Hematopoietic multipotent progenitor cell treated with erythropoietin and hydrocortisone succinate and interleukin-3 and kit ligand, for 6 days (in vitro differentiated cells): ENCODE data around the gene PTPRCAP.

Experiments used
- DNase-seq: peaks from one replicate; pipeline ENCODE4 v3.0.0-alpha.2; 2015

Gene PTPRCAP

GRCh38 chr11:67423466-67423865 lies 14.0 kb downstream of the PTPRCAP start:
- no peak for DNase-seq

- DNase-seq: no peak
These were observed 14.6 kb downstream of the PTPRCAP start for GRCh38 chr11:67422891-67423290.

- DNase-seq: no peak
These were observed 16.0 kb downstream of the PTPRCAP start for GRCh38 chr11:67421430-67422031.

GRCh38 chr11:67420646-67421429 lies 16.6 kb downstream of the PTPRCAP start:
- DNase-seq: peak; percentile 96

GRCh38 chr11:67420147-67420645 lies 17.3 kb downstream of the PTPRCAP start:
- no peak for DNase-seq

GRCh38 chr11:67419325-67420049 lies 18.0 kb downstream of the PTPRCAP start:
- DNase-seq: no peak

GRCh38 chr11:67418476-67419281 lies 18.8 kb downstream of the PTPRCAP start:
- DNase-seq: peak; percentile 62

GRCh38 chr11:67417425-67417824 lies 20.1 kb downstream of the PTPRCAP start:
- DNase-seq: no peak

GRCh38 chr11:67416416-67417335 lies 20.8 kb downstream of the PTPRCAP start:
- peak; percentile 87 for DNase-seq

- DNase-seq: no peak
These were observed 21.8 kb downstream of the PTPRCAP start, which contains the start of gene CARNS1 for GRCh38 chr11:67415501-67416304. CARNS1 (plus strand) TSS chr11:67415678; CDS start chr11:67416200, 522 bp downstream.

- peak; percentile 94 for DNase-seq
These were observed 24.1 kb downstream of the PTPRCAP start for GRCh38 chr11:67413266-67413849.

GRCh38 chr11:67412495-67413179 lies 24.8 kb downstream of the PTPRCAP start:
- no peak for DNase-seq

- DNase-seq: no peak
These were observed 25.7 kb downstream of the PTPRCAP start for GRCh38 chr11:67411785-67412152.

- no peak for DNase-seq
These were observed 26.3 kb downstream of the PTPRCAP start for GRCh38 chr11:67410984-67411784.

- no peak for DNase-seq
These were observed 27.1 kb downstream of the PTPRCAP start for GRCh38 chr11:67410369-67410831.

GRCh38 chr11:67409781-67410368 lies 27.6 kb downstream of the PTPRCAP start:
- DNase-seq: no peak

- peak; percentile 67 for DNase-seq
These were observed 28.2 kb downstream of the PTPRCAP start for GRCh38 chr11:67409261-67409666.
